GM21447 (cell line): Measurements from ENCODE around the gene CTIF.

Experiments
- ATAC-seq: cut with Tn5 transposase; IDR thresholded peaks from one replicate; pipeline ENCODE4 v1.9.1; 2021; ENCODE audit not compliant: unreplicated experiment

The CTIF gene

GRCh38 chr18:48889981-48890762, 351.3 kb downstream of the CTIF start:
- ATAC-seq, result no peak

GRCh38 chr18:48891721-48892120, 352.9 kb downstream of the CTIF start:
- no peak for ATAC-seq

GRCh38 chr18:48892146-48892855, 353.5 kb downstream of the CTIF start:
- no peak for ATAC-seq

GRCh38 chr18:48893061-48893607, 354.3 kb downstream of the CTIF start:
- ATAC-seq, result no peak

GRCh38 chr18:48893608-48894600, 355.1 kb downstream of the CTIF start:
- ATAC-seq, result no peak

- no peak for ATAC-seq
These were observed 356.0 kb downstream of the CTIF start for GRCh38 chr18:48894799-48895346.

GRCh38 chr18:48896326-48896874, 357.6 kb downstream of the CTIF start:
- no peak for ATAC-seq

- peak; percentile 77 for ATAC-seq
These were observed 358.2 kb downstream of the CTIF start for GRCh38 chr18:48896875-48897511.

GRCh38 chr18:48897531-48897930, 358.7 kb downstream of the CTIF start:
- ATAC-seq, result no peak

GRCh38 chr18:48898521-48898920, 359.7 kb downstream of the CTIF start:
- ATAC-seq, result no peak

- ATAC-seq, result no peak
These were observed 360.8 kb downstream of the CTIF start for GRCh38 chr18:48899558-48900174.

- no peak for ATAC-seq
These were observed 361.6 kb downstream of the CTIF start for GRCh38 chr18:48900469-48900868.

- ATAC-seq, result no peak
These were observed 362.6 kb downstream of the CTIF start for GRCh38 chr18:48901145-48902022.

GRCh38 chr18:48902023-48902855, 363.4 kb downstream of the CTIF start:
- no peak for ATAC-seq

- ATAC-seq, result no peak
These were observed 364.2 kb downstream of the CTIF start for GRCh38 chr18:48902856-48903601.

GRCh38 chr18:48904091-48904490, 365.3 kb downstream of the CTIF start:
- no peak for ATAC-seq

- ATAC-seq, result no peak
These were observed 366.1 kb downstream of the CTIF start for GRCh38 chr18:48904847-48905394.
